Stimulated activated CD8-positive, alpha-beta memory T cell treated with anti-CD3 and anti-CD28 coated beads, Interleukin-4, amount 100 ng/mL, for 48 hours (primary cell): ENCODE results near the gene HSCB.
"Not testable (repeated sequence)": the region's sequence is repeated elsewhere in the genome, so short reads cannot be mapped to it uniquely, and the experiment has no call there.

Experiments used
- DNase-seq: peaks from one replicate; pipeline ENCODE4 v3.0.0-alpha.2; 2020

The HSCB gene

GRCh38 chr22:28792491-28793383 lies 50.9 kb downstream of the HSCB start:
- no peak for DNase-seq

GRCh38 chr22:28793976-28794584 lies 52.2 kb downstream of the HSCB start:
- DNase-seq: no peak

- no peak for DNase-seq
Measured at GRCh38 chr22:28795071-28795693, 53.3 kb downstream of the HSCB start.

- no peak for DNase-seq
Measured at GRCh38 chr22:28795932-28796856, 54.4 kb downstream of the HSCB start.

GRCh38 chr22:28798810-28799605 lies 57.2 kb downstream of the HSCB start:
- DNase-seq: peak; percentile 40

- peak; percentile 63 for DNase-seq
Measured at GRCh38 chr22:28799606-28800307, 57.9 kb downstream of the HSCB start.

GRCh38 chr22:28800308-28801041 lies 58.6 kb downstream of the HSCB start, which contains the start of gene XBP1:
Gene XBP1 (minus strand): TSS chr22:28800569.
- peak; percentile 92 for DNase-seq

GRCh38 chr22:28801845-28802594 lies 60.2 kb downstream of the HSCB start:
- DNase-seq: no peak

- no peak for DNase-seq
Measured at GRCh38 chr22:28802595-28803123, 60.8 kb downstream of the HSCB start.

- DNase-seq: not testable (repeated sequence)
Measured at GRCh38 chr22:28805426-28805825, 63.6 kb downstream of the HSCB start.
